HG02759 (cell line): ENCODE results near the gene UPF2.

Source experiments
- ATAC-seq: cut with Tn5 transposase; IDR thresholded peaks from one replicate; pipeline ENCODE4 v1.9.1; 2021; ENCODE audit warnings: mild to moderate bottlenecking, moderate library complexity; ENCODE audit not compliant: unreplicated experiment

The UPF2 gene

DNA sequence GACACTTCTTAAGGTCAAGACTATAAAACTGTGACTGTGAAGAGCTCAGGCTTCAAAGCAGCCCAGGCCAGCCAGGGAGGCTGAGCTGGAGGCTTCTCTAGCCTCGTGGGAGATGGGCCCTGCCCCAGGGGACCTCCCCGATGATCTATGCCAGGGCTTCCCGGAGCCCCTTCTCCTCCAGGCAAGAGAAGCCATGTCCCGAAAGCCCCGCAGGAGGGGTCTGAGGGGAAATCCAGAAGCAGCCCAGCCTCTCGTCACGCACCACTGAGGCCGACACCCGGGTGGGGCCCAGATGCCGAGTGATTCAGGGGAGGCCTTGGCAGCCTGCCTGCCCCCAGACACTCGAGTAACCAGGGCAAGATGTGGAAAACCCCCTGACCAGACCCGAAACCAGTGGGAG lies 155.8 kb downstream of the UPF2 start:
- ATAC-seq = peak; percentile 72

- no peak for ATAC-seq
Measured at GRCh38 chr10:11886138-11886474, 156.5 kb downstream of the UPF2 start.

GRCh38 chr10:11885437-11886137 lies 157.0 kb downstream of the UPF2 start:
- no peak for ATAC-seq

GRCh38 chr10:11884706-11885423 lies 157.7 kb downstream of the UPF2 start:
- ATAC-seq = no peak

DNA sequence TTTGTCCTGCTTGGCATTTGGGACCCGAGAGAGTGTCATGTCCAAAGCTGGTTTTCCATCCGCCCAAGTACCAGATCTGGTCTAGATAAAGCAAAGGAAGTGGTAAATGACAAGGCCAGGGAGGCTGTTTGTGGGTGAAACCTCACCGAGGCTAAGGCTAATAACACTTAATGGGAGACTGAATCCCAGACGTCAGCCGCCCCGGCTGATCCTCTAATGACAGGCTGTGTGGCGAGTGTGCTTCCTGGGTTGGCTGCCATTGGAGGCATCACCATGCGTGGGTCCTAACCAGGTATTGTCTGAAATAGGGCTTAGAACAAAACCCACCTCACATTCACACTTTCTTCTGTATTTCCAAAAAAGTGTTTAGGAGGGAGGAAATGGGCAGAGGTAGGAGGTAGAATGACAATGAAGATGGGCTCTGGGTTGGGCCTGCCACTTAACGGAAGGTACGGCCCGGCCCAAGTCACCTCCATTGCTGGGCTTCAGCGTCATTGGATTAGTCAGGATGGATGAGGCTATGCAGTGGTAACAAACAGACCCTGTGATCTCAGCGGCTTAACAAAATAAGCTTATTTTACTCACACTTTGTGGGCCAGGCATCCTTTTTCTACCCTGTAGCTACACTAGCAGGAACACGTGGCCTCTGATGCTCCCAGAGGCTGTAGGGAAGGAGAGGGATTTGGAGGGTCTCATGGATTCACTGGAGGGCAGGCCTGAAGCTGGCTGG lies 159.8 kb downstream of the UPF2 start:
- ATAC-seq = no peak

DNA sequence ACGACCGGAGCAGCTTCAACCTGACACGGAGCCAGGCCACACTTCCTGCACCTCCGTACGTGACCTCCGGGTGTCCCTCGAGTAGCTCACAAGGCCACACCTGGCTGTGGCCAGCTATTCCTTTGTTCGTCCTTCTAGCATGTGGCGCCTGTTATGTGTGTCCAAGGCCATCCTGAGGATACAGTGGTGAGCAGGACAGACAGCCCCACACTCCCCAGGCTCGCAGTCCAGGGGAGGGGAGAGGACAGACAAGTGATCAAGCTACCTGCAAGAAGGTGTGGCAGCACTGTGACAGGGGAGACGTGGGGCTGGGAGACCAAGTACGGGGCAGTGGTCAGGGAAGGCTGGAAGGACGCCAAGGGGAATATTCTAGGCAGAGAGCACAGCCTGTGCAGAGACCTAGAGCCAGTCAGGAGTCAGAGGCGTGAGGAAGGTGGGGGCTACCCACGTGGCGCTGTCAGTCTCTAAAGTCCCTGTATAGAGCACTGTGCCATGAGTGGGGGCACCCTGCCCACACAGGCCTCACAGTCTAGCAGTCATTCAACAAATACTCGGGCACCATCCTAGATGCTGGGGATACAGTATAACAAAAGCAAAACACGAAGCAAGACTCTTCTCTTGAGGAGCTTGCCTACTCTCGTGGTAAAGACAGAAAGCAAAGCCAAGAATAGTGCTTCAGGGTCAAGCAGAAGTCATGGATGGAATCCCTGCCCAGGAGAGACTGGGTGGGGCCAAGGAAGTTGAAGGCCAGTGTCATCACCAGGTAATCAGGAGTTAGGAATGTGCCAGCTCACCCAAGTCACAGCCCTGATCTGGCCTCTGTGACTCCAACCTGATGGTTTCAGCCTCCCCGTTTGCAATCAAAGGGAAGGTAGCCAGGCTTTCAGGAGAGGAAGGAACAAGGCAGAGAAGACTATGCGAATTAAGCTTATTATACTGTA lies 160.9 kb downstream of the UPF2 start:
- no peak for ATAC-seq

DNA sequence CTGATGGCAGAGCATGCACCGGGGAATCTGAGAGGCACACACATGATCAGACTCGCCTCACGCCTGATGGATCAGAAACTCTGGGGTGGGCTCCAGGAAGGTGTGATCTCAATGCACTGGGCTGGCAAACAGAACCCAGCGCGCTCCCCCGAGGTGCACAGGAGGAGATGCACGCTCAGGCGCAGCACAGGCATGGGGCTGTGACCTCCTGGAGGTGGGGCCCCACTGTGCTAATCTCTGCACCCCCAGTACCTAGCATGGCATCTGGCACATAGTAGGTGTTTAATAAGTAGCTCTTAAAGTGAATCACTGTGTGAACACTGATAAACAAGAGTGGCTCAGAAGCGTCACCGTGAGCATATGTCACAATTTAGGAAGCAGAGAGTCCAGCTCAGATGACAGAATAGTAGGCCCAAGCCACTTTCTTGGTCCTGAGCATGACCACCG lies 161.6 kb downstream of the UPF2 start:
- ATAC-seq = no peak

- no peak for ATAC-seq
Measured at GRCh38 chr10:11880151-11881029, 162.2 kb downstream of the UPF2 start.

DNA sequence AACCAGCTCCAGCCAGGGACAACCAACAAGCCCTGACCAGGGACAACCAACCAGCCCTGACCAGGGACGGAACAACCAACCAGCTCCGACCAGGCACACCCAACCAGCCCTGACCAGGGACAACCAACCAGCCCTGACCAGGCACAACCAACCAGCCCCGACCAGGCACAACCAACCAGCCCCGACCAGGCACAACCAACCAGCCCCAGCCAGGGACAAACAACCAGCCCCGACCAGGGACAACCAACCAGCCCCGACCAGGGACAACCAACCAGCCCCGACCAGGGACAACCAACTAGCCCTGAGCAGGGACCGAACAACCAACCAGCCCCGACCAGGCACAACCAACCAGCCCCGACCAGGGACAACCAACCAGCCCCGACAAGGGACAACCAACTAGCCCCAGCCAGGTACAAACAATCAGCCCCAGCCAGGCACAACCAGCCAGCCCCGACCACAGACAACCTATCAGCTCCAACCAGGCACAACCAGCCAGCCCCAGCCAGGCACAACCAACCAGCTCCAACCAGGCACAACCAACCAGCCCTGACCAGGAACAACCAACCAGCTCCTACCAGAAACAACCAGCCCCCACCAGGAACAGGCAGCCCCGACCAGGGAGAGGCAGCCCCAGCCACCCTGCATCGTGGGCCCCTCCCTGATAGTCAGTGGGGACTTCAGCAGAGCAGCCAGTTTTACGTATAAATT lies 163.1 kb downstream of the UPF2 start:
- no peak for ATAC-seq

- no peak for ATAC-seq
Measured at GRCh38 chr10:11878776-11879175, 163.8 kb downstream of the UPF2 start.

- no peak for ATAC-seq
Measured at GRCh38 chr10:11877591-11877905, 165.1 kb downstream of the UPF2 start.

DNA sequence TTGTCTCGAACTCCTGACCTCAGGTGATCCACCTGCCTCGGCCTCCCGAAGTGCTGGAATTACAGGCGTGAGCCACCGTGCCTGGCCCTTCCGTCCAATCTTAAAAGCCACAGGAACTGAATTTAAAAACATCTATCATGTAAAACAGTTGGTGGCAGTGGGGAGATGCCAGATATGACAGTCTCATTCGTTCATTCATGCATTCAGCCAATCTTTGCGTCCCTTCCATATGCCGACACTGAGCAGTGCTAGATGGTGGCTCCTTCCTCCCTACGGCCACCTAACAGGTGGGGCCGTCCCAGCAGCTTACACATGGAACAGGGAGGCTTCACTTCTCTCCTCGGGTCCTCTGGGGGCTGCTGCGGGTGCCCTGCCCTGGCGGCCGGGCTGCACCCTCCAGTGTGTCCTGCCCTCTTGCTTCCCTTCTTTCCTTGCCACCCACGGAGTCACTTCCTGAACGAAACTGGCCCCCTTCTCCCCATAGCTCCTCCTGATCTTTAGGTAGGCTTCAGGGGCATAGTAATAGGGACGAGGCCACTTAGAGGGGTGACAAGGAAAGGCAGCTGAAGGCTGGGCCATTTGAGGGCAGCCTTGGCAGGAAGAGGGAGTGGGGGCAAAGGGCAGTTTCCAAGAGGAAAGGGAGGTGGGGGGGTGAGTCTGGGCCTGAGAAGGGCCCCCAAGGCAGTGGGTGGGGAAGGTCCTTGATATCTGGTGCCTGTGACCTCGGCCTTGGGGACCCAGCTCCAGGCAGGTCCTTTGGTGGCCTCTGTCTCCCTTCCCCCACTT lies 165.6 kb downstream of the UPF2 start:
- no peak for ATAC-seq

GRCh38 chr10:11876324-11876723 lies 166.3 kb downstream of the UPF2 start:
- ATAC-seq = no peak

GRCh38 chr10:11875494-11876281 lies 166.9 kb downstream of the UPF2 start:
- ATAC-seq = no peak

GRCh38 chr10:11874568-11875493 lies 167.8 kb downstream of the UPF2 start:
- peak; percentile 77 for ATAC-seq

DNA sequence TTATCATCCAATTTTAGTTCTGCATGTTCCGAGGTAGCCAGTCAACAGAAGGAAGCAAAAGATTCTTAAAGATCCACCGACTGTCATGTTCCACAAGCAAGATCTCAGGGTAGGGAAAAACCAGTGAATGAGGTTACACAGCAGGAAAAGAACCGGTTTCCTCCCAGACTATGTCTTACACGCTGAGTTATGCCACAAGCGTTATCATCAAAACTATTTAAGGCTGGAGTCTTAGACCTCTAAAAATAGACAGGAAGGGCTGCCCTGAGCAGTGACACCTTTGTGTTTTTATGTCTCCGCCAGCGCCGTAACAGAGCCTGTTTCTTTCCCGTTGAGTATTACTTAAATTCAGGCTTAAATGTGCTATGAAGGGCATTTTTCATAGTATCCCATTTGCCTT lies 171.1 kb downstream of the UPF2 start:
- ATAC-seq = no peak

DNA sequence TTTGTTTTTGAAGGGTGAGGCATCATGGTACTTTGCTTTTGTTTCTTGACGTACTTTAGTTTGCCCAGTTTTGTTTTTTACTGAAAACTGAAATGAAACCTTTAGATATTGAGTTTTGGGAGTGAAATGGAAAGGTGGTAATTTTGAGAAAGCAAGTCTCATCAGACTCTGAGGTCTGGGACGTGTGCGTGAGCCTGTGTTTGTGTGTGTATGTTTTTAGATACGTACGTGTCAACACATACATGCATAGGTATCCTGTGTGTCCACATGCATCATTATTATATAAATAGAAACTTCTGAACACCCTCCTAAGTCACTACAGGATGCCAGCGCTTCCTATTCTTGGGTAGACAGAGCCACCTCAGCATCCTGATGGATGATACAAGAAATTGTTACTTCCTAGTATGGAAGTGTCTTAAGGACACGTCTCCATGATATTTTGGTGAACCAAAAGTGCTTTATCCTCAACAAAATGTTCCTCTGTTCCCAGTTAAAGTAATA lies 171.7 kb downstream of the UPF2 start:
- ATAC-seq = no peak
